SK-N-SH (cell line): Measurements from ENCODE around the gene S100A8. TPM values are rescaled to one million over a fixed set of nuclear protein-coding genes. Genes with fewer than 3 reads are reported as not detected.
A peak's percentile ranks its signal among the peaks of the same experiment; 100 is the strongest.

Experiments used
- CTCF ChIA-PET: fragments of 300-600, 350-600 bp; formaldehyde crosslinking; extraction: SDS; loops from one replicate; lab custom pipeline; 2021; lab: Yijun Ruan, JAX
- POLR2A ChIA-PET: fragments of 350-600 bp; sonication (Branson Sonifier 250); formaldehyde crosslinking; extraction: SDS; loops from one replicate; lab custom pipeline; 2020; ENCODE audit warnings: antibody characterized with exemption, inconsistent platforms; lab: Yijun Ruan, JAX
- DNase-seq: peaks from one replicate; pipeline ENCODE4 v3.0.0; 2012
- H2AFZ ChIP-seq: fragments of 200-600 bp; sonication (generic); 2 replicates; pipeline ENCODE4 v1.8.1; 2016; ENCODE audit warnings: antibody characterized with exemption, mild to moderate bottlenecking, low read depth
- H3F3A ChIP-seq: fragments of 200-600 bp; sonication (generic); replicated peaks from 2 replicates; pipeline ENCODE3; 2016; ENCODE audit warnings: antibody characterized with exemption, mild to moderate bottlenecking; ENCODE audit not compliant: insufficient read depth
- H3K27ac ChIP-seq, 2 experiments: fragments of 200-500 bp in 1 of 2; fragments of 200-600 bp in 1 of 2; sonication (Bioruptor generic) in 1 of 2; sonication (generic), shearing (Covaris generic) in 1 of 2; 2 replicates each; pipeline versions ENCODE4 v1.5.1 to v1.6.1; 2014 to 2016; ENCODE audit warnings: low read depth in 2 of 2, inconsistent platforms in 1 of 2, low read length in 1 of 2, mild to moderate bottlenecking in 1 of 2, mixed read lengths in 1 of 2
- H3K27me3 ChIP-seq: fragments of 200-600 bp; sonication (generic), shearing (Covaris generic); 2 replicates; pipeline ENCODE4 v1.6.1; 2016; ENCODE audit warnings: mixed run types; ENCODE audit not compliant: insufficient read depth
- H3K36me3 ChIP-seq, 2 experiments: fragments of 200-500 bp in 1 of 2; fragments of 200-600 bp in 1 of 2; sonication (Bioruptor generic) in 1 of 2; sonication (generic) in 1 of 2; replicated peaks in 1 of 2; 2 replicates each; pipeline versions ENCODE3 to v1.5.1; 2014 to 2016; ENCODE audit warnings: low read length in 1 of 2, mild to moderate bottlenecking in 1 of 2; ENCODE audit not compliant: insufficient read depth in 2 of 2, control insufficient read depth in 1 of 2
- H3K4me1 ChIP-seq, 2 experiments: fragments of 200-500 bp in 1 of 2; fragments of 200-600 bp in 1 of 2; sonication (Bioruptor generic) in 1 of 2; sonication (generic), shearing (Covaris generic) in 1 of 2; 2 replicates each; pipeline versions ENCODE4 v1.5.1 to v1.6.1; 2014 to 2016; ENCODE audit warnings: low read depth in 1 of 2, low read length in 1 of 2, mixed run types in 1 of 2; ENCODE audit not compliant: insufficient read depth in 2 of 2, control insufficient read depth in 1 of 2
- H3K4me2 ChIP-seq: fragments of 200-600 bp; sonication (generic), shearing (Covaris generic); 2 replicates; pipeline ENCODE4 v1.6.1; 2017; ENCODE audit warnings: mixed run types
- H3K4me3 ChIP-seq, 2 experiments: fragments of 200-500 bp in 1 of 2; fragments of 200-600 bp in 1 of 2; sonication (Bioruptor generic) in 1 of 2; sonication (generic), shearing (Covaris generic) in 1 of 2; 2 replicates each; pipeline versions ENCODE4 v1.5.1 to v1.8.1; 2014 to 2016; ENCODE audit warnings: low read depth in 2 of 2, inconsistent platforms in 1 of 2, low read length in 1 of 2, mild to moderate bottlenecking in 1 of 2, mixed read lengths in 1 of 2, moderate library complexity in 1 of 2
- H3K79me2 ChIP-seq: fragments of 200-600 bp; sonication (generic); 2 replicates; pipeline ENCODE4 v1.8.1; 2017; ENCODE audit warnings: mild to moderate bottlenecking; ENCODE audit not compliant: insufficient read depth
- H3K9ac ChIP-seq: fragments of 200-600 bp; sonication (generic); 2 replicates; pipeline ENCODE4 v1.6.1; 2017; ENCODE audit warnings: mixed run types
- H3K9me2 ChIP-seq: fragments of 200-600 bp; sonication (generic); 2 replicates; pipeline ENCODE4 v1.6.1; 2017; ENCODE audit warnings: mixed run types
- H3K9me3 ChIP-seq: fragments of 200-600 bp; sonication (generic); 2 replicates; pipeline ENCODE4 v1.6.1; 2017; ENCODE audit warnings: mixed run types, mild to moderate bottlenecking, moderate library complexity
- H4K20me1 ChIP-seq: fragments of 200-600 bp; sonication (generic); 2 replicates; pipeline ENCODE4 v1.6.1; 2017; ENCODE audit warnings: mild to moderate bottlenecking, mixed run types; ENCODE audit not compliant: insufficient read depth
- ELF1 ChIP-seq: IDR thresholded peaks from 2 replicates; pipeline ENCODE4 v1.4.0; 2012
- EP300 ChIP-seq, 2 experiments: IDR thresholded peaks; 2 replicates each; pipeline versions ENCODE4 v1.4.0 to v1.6.1; 2012; ENCODE audit warnings: borderline replicate concordance in 1 of 2, low read depth in 1 of 2, low read length in 1 of 2
- EZH2phosphoT487 ChIP-seq: fragments of 200-600 bp; sonication (generic); IDR thresholded peaks from 2 replicates; pipeline ENCODE4 v1.6.1; 2017; ENCODE audit warnings: low read depth, mixed run types, mild to moderate bottlenecking, antibody characterized with exemption, moderate library complexity, borderline replicate concordance
- FOSL2 ChIP-seq: IDR thresholded peaks from 2 replicates; pipeline ENCODE4 v1.4.0; 2012; ENCODE audit warnings: low read depth, mild to moderate bottlenecking, moderate library complexity, borderline replicate concordance
- FOXM1 ChIP-seq: IDR thresholded peaks from 2 replicates; pipeline ENCODE4 v1.4.0; 2012; ENCODE audit warnings: low read depth, mild to moderate bottlenecking
- MAX ChIP-seq: IDR thresholded peaks from 2 replicates; pipeline ENCODE4 v1.4.0; 2012; ENCODE audit warnings: low read depth
- NFIC ChIP-seq: IDR thresholded peaks from 2 replicates; pipeline ENCODE4 v1.4.0; 2012; ENCODE audit warnings: borderline replicate concordance
- NRF1 ChIP-seq: IDR thresholded peaks from 2 replicates; pipeline ENCODE4 v1.6.1; 2012; ENCODE audit warnings: low read depth, mild to moderate bottlenecking, low read length
- RAD21 ChIP-seq: IDR thresholded peaks from 2 replicates; pipeline ENCODE4 v1.6.1; 2012; ENCODE audit warnings: mild to moderate bottlenecking, low read length
- RCOR1 ChIP-seq: fragments of 150-350 bp; IDR thresholded peaks from 2 replicates; pipeline ENCODE4 v1.6.1; 2017; ENCODE audit warnings: antibody characterized with exemption, low read length
- RFX5 ChIP-seq: IDR thresholded peaks from 2 replicates; pipeline ENCODE4 v1.6.1; 2012; ENCODE audit warnings: mild to moderate bottlenecking, improper control_type of control experiment, low read length
- RXRA ChIP-seq: IDR thresholded peaks from 2 replicates; pipeline ENCODE4 v1.4.0; 2012; ENCODE audit warnings: low read depth, mild to moderate bottlenecking, borderline replicate concordance
- SMC3 ChIP-seq: IDR thresholded peaks from 2 replicates; pipeline ENCODE4 v1.6.1; 2012; ENCODE audit warnings: low read depth, low read length, improper control_type of control experiment
- TAF1 ChIP-seq: IDR thresholded peaks from 2 replicates; pipeline ENCODE4 v1.6.1; 2012; ENCODE audit warnings: low read depth, mild to moderate bottlenecking, low read length, moderate library complexity, borderline replicate concordance
- USF2 ChIP-seq: fragments of 150-350 bp; IDR thresholded peaks from 2 replicates; pipeline ENCODE4 v1.6.1; 2017; ENCODE audit warnings: antibody characterized with exemption, low read length, low read depth, borderline replicate concordance
- YY1 ChIP-seq: IDR thresholded peaks from 2 replicates; pipeline ENCODE4 v1.4.0; 2012; ENCODE audit warnings: low read depth, mild to moderate bottlenecking
- ZBTB33 ChIP-seq: IDR thresholded peaks from 2 replicates; pipeline ENCODE4 v1.4.0; 2012; ENCODE audit warnings: low read depth, borderline replicate concordance
- WGBS: methylation state at CpG from one replicate; pipeline ENCODE4 v1.1.6; 2017; ENCODE audit warnings: low lambda C conversion rate; 5-methylcytosine and 5-hydroxymethylcytosine counted together
- polyA plus RNA-seq, 3 experiments: library from polyadenylated mRNA; depleted of rRNA; stranded (reverse); fragments of >200 nt; gene quantifications; 2 replicates each; pipeline ENCODE4 v1.2.3, GENCODE V29; 2012
- TF ChIP-seq, protein P1 (sequence below): IDR thresholded peaks from 2 replicates; pipeline ENCODE4; 2012
- TF ChIP-seq, protein P2 (sequence below): fragments of 200-600 bp; sonication (generic); IDR thresholded peaks from 2 replicates; pipeline ENCODE4 v1.6.1; 2017; ENCODE audit warnings: antibody characterized with exemption, mild to moderate bottlenecking, moderate library complexity
- TF ChIP-seq, protein P3 (sequence below): IDR thresholded peaks from 2 replicates; pipeline ENCODE4 v1.4.0; 2012; ENCODE audit warnings: low read depth, borderline replicate concordance

The S100A8 gene
- polyA plus RNA-seq, 1 of the 3 experiments (the other 2 are of a cell fraction): not detected

DNA sequence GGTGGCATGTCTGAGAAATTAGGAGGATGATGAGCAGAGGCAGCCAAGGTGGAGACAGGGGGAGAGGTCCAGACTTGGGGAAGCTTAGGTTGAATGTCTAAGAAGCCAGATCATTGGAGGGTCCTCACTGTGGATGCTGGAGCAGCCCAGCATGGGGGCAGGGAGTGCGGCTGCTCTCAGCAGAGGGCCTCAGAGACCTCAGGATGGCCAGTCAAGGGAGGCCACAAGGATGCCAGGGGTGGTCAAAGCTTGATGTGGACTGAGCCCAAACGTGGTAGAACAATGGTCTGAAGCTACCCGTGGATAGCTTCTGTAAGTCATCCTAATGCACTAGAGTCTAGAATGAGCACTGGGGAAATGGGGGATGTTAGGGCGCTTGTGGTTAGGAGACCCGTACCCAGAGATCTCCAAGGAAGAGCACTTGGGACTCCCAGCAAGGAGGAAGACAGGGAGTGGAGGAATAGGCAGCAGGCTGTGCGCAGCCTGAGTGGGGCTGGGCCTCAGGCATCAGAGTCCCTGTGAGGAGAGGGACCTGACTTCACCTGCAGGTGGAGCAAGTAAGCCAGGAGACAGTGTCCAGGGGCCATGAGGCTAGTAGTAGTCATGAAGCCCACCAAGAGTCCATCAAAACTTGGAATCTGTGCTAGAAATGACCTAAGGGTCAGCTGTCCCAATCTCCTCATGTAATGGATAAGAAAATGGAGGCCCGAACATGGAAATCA lies 37.5 kb downstream of the S100A8 start (continued):
- TF ChIP-seq EZH2phosphoT487: no peak
- no peak for TF ChIP-seq RXRA
- TF ChIP-seq MAX: no peak
- no peak for TF ChIP-seq NRF1
- TF ChIP-seq RCOR1: no peak
- TF ChIP-seq, protein P1, sequence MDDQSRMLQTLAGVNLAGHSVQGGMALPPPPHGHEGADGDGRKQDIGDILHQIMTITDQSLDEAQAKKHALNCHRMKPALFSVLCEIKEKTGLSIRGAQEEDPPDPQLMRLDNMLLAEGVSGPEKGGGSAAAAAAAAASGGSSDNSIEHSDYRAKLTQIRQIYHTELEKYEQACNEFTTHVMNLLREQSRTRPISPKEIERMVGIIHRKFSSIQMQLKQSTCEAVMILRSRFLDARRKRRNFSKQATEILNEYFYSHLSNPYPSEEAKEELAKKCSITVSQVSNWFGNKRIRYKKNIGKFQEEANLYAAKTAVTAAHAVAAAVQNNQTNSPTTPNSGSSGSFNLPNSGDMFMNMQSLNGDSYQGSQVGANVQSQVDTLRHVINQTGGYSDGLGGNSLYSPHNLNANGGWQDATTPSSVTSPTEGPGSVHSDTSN: no peak
- no peak for TF ChIP-seq ZBTB33
- no peak for TF ChIP-seq YY1

GRCh38 chr1:153352523-153352922 lies 38.4 kb downstream of the S100A8 start:
- Histone ChIP-seq H3K27ac (no peak overlapping the region), H4K20me1 (no peaks in the 10 kb centered on the region), H3K27me3 (peaks cover 64% of the 10 kb centered on the region; the same call in 1 of the 2 replicates), H2AFZ (no peak overlapping the region), H3K9me3 (no peaks in the 10 kb centered on the region), H3K36me3 (no peaks in the 10 kb centered on the region), H3K4me2 (no peak overlapping the region), H3K4me3 (no peak overlapping the region; a peak in 1 of 4 replicates), H3K4me1 (no peaks in the 10 kb centered on the region), H3F3A (peaks cover 4% of the 10 kb centered on the region), H3K79me2 (no peaks in the 10 kb centered on the region), H3K9me2 (no peaks in the 10 kb centered on the region), H3K9ac (no peak overlapping the region)
- DNase-seq: peak; percentile 77
- under 1% methylated on average over 4 of the region's 4 CpGs for WGBS
- ChIA-PET POLR2A (no interaction called here), CTCF (interaction anchor here (0.6 to 11.7 kb wide), 38 partner anchors 9 to 317 kb away, joined by 3 to 336 read pairs (median 4); partner anchors contain the start of gene S100A12)
- TF ChIP-seq USF2: no peak
- TF ChIP-seq, protein P2, sequence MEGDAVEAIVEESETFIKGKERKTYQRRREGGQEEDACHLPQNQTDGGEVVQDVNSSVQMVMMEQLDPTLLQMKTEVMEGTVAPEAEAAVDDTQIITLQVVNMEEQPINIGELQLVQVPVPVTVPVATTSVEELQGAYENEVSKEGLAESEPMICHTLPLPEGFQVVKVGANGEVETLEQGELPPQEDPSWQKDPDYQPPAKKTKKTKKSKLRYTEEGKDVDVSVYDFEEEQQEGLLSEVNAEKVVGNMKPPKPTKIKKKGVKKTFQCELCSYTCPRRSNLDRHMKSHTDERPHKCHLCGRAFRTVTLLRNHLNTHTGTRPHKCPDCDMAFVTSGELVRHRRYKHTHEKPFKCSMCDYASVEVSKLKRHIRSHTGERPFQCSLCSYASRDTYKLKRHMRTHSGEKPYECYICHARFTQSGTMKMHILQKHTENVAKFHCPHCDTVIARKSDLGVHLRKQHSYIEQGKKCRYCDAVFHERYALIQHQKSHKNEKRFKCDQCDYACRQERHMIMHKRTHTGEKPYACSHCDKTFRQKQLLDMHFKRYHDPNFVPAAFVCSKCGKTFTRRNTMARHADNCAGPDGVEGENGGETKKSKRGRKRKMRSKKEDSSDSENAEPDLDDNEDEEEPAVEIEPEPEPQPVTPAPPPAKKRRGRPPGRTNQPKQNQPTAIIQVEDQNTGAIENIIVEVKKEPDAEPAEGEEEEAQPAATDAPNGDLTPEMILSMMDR: peak; percentile 93
- TF ChIP-seq FOSL2: no peak
- TF ChIP-seq RFX5: no peak
- TF ChIP-seq FOXM1: no peak
- TF ChIP-seq, protein P3, sequence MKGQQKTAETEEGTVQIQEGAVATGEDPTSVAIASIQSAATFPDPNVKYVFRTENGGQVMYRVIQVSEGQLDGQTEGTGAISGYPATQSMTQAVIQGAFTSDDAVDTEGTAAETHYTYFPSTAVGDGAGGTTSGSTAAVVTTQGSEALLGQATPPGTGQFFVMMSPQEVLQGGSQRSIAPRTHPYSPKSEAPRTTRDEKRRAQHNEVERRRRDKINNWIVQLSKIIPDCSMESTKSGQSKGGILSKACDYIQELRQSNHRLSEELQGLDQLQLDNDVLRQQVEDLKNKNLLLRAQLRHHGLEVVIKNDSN: no peak
- TF ChIP-seq RCOR1: 0 out of 2 replicates have a peak, but pooled peaks have one; percentile 9
- TF ChIP-seq RXRA: no peak
- TF ChIP-seq EZH2phosphoT487: no peak
- no peak for TF ChIP-seq EP300 (IDR thresholded peaks at IDR 0.05; ENCODE audit: borderline replicate concordance in 1 of 2, low read depth in 1 of 2, low read length in 1 of 2)
- TF ChIP-seq NFIC: no peak
- TF ChIP-seq, protein P1: no peak
- no peak for TF ChIP-seq TAF1
- TF ChIP-seq SMC3: peak; percentile 76
- TF ChIP-seq ELF1: no peak
- peak; percentile 92 for TF ChIP-seq RAD21
